ENCODE results near the gene NSUN2. TPM values are rescaled to one million over a fixed set of nuclear protein-coding genes. Genes with fewer than 3 reads are reported as not detected.

Gene NSUN2
- polyA plus RNA-seq, 2 of the 4 experiments (the other 2 are of a cell fraction) = 95.7 to 101 TPM

DNA sequence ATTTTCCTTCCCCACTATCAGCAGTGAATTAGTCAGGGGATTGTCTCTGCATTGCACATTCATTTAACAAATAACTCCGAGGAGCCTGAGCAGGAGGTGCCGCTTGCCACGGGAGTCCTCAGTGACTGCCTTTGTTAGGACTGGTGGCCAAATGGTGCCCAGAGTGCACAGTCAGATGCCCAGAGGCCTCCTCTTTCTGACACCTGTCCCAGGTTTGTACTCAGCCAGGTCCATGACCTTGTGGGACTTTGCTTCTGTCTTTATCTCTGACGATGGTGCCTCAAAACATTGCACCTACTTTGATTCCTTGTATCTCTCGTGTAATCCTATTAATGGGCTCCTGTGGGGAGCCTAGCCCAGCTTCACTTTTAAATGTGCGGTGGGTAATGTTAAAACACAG is 4.7 kb upstream of the NSUN2 start:
- TF ChIP-seq POLR2A (IDR thresholded peaks at IDR 0.05; ENCODE audit: low read length) (no peak), RARB (CRISPR knock-in tag; IDR thresholded peaks at IDR 0.05) (no peak), HOXB13 (CRISPR knock-in tag; IDR thresholded peaks at IDR 0.05; ENCODE audit: low read depth) (no peak), TFCP2L1 (CRISPR knock-in tag; IDR thresholded peaks at IDR 0.05) (no peak), CEBPB (IDR thresholded peaks at IDR 0.05) (no peak), ZC3H11A (IDR thresholded peaks at IDR 0.05) (no peak), SMC3 (IDR thresholded peaks at IDR 0.05) (no peak), MAZ (IDR thresholded peaks at IDR 0.05; ENCODE audit: borderline replicate concordance, low read depth, low read length) (no peak), KDM1A (IDR thresholded peaks at IDR 0.05; ENCODE audit: low read depth) (no peak)
- TF ChIP-seq, protein P1, sequence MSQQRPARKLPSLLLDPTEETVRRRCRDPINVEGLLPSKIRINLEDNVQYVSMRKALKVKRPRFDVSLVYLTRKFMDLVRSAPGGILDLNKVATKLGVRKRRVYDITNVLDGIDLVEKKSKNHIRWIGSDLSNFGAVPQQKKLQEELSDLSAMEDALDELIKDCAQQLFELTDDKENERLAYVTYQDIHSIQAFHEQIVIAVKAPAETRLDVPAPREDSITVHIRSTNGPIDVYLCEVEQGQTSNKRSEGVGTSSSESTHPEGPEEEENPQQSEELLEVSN (IDR thresholded peaks at IDR 0.05; ENCODE audit: borderline replicate concordance, low read depth) = no peak
- WGBS (ENCODE audit: missing lambda C conversion rate) = 95% methylated on average over 6 of the region's 6 CpGs
- no peak for ATAC-seq
- Histone ChIP-seq H3K9me3 (no peaks in the 10 kb centered on the region), H3K4me1 (peaks cover 11% of the 10 kb centered on the region), H3K4me2 (no peak overlapping the region), H3K27ac (no peak overlapping the region), H3K4me3 (no peak overlapping the region)
- ChIA-PET POLR2A (no interaction called here), CTCF (interaction anchor here (0.8 to 1.2 kb wide), 3 partner anchors 9 to 56 kb away, joined by 3 to 4 read pairs (median 3); no protein-coding TSS in a partner anchor)
- DNase-seq (ENCODE audit: low read depth in 1 of 2, low spot score in 1 of 2) = no peak
- no peak for FAIRE-seq

DNA sequence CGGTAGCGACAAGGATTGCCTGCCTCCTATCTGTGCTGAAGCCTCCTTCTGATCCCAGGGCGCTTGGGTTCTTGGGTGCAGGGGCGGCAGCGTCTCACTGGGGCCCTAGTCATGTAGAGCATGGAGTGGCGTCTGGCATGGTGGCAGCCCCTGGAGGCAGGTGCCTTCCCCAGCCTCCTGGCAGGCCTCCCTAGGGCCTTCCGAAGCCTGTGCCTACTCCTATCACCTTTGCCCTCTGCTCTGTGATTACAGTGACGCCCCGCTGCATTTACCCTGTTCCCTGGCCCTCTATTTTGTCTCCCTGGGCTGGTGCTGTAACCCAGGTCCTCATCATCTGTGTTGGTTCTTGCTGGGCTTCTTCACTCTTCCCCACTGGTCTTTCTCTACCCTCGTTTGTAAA is 4.2 kb upstream of the NSUN2 start:
- ChIA-PET CTCF (no interaction called here), POLR2A (no interaction called here)
- no peak for ATAC-seq
- no peak for DNase-seq (ENCODE audit: low read depth in 1 of 2, low spot score in 1 of 2)
- Histone ChIP-seq H3K27ac (no peak overlapping the region), H3K4me2 (no peak overlapping the region), H3K4me3 (no peak overlapping the region), H3K9me3 (no peaks in the 10 kb centered on the region), H3K4me1 (peaks cover 11% of the 10 kb centered on the region)
- WGBS (ENCODE audit: missing lambda C conversion rate) = 95% methylated on average over 10 of the region's 10 CpGs
- TF ChIP-seq SMC3 (IDR thresholded peaks at IDR 0.05) (no peak), RCOR1 (IDR thresholded peaks at IDR 0.05; ENCODE audit: low read depth, low read length) (no peak), KDM1A (IDR thresholded peaks at IDR 0.05; ENCODE audit: low read depth) (no peak), RARB (CRISPR knock-in tag; IDR thresholded peaks at IDR 0.05) (no peak), HOXB13 (CRISPR knock-in tag; IDR thresholded peaks at IDR 0.05; ENCODE audit: low read depth) (no peak), HOXB5 (CRISPR knock-in tag; IDR thresholded peaks at IDR 0.05) (no peak), POLR2A (IDR thresholded peaks at IDR 0.05; ENCODE audit: low read length) (no peak), SREBF2 (IDR thresholded peaks at IDR 0.05) (no peak), NFE2L2 (conservative IDR thresholded peaks at IDR 0.05; ENCODE audit: low read length) (no peak)
- no peak for FAIRE-seq

DNA sequence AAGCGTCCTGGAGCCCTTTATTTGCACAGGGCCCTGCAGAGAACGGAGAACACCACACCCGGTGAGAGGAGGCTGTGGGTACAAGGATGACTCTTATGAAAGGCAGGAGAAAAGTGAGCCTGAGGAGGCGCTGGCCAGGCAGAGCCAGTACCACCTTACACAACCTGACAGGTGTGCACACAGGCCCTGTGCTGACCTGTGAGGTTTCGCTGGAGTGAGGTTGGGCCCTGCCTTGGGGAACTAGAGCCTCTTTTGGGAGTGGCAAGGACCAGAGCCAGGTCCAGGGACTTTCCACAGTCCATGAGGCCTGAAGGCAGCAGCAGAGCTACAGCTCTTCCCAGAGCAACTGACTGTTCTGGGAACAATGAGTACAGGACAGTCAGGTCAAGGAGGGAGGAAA is 3.4 kb upstream of the NSUN2 start:
- H3K4me3 ChIP-seq = no peak overlapping the region
- FAIRE-seq (no peak), DNase-seq (ENCODE audit: low read depth in 1 of 2, low spot score in 1 of 2) (no peak), ATAC-seq (no peak)
- peaks cover 17% of the 10 kb centered on the region for H3K4me1 ChIP-seq
- H3K9me3 ChIP-seq = no peaks in the 10 kb centered on the region
- no peak overlapping the region for H3K27ac ChIP-seq
- 55% methylated on average over 5 of the region's 5 CpGs for WGBS (ENCODE audit: missing lambda C conversion rate)
- ChIA-PET POLR2A (no interaction called here), CTCF (interaction anchor here (0.7 to 1.1 kb wide), 2 partner anchors 28 to 66 kb away, joined by 3 to 4 read pairs; no protein-coding TSS in a partner anchor)
- TF ChIP-seq ZFP36 (IDR thresholded peaks at IDR 0.05; ENCODE audit: borderline replicate concordance, partially characterized antibody) = no peak
- no peak for TF ChIP-seq HES2 (IDR thresholded peaks at IDR 0.05)
- no peak for TF ChIP-seq JUNB (IDR thresholded peaks at IDR 0.05)
- no peak for TF ChIP-seq FOXS1 (CRISPR knock-in tag; IDR thresholded peaks at IDR 0.05)
- no peak for TF ChIP-seq TP53 (CRISPR knock-in tag; IDR thresholded peaks at IDR 0.05)
- no peak for TF ChIP-seq RFX5 (IDR thresholded peaks at IDR 0.05)
- TF ChIP-seq SMC3 (IDR thresholded peaks at IDR 0.05) = no peak
- TF ChIP-seq MAZ (IDR thresholded peaks at IDR 0.05; ENCODE audit: borderline replicate concordance, low read depth, low read length) = no peak
- TF ChIP-seq MAFK (IDR thresholded peaks at IDR 0.05; ENCODE audit: partially characterized antibody) = no peak
- TF ChIP-seq, protein P2, sequence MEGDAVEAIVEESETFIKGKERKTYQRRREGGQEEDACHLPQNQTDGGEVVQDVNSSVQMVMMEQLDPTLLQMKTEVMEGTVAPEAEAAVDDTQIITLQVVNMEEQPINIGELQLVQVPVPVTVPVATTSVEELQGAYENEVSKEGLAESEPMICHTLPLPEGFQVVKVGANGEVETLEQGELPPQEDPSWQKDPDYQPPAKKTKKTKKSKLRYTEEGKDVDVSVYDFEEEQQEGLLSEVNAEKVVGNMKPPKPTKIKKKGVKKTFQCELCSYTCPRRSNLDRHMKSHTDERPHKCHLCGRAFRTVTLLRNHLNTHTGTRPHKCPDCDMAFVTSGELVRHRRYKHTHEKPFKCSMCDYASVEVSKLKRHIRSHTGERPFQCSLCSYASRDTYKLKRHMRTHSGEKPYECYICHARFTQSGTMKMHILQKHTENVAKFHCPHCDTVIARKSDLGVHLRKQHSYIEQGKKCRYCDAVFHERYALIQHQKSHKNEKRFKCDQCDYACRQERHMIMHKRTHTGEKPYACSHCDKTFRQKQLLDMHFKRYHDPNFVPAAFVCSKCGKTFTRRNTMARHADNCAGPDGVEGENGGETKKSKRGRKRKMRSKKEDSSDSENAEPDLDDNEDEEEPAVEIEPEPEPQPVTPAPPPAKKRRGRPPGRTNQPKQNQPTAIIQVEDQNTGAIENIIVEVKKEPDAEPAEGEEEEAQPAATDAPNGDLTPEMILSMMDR (IDR thresholded peaks at IDR 0.05) = no peak
- TF ChIP-seq RNF2 (IDR thresholded peaks at IDR 0.05; ENCODE audit: borderline replicate concordance, low read depth) = no peak
- no peak for TF ChIP-seq RAD21 (conservative IDR thresholded peaks at IDR 0.05 in 1 of 2, IDR thresholded peaks at IDR 0.05 in 1 of 2)
- TF ChIP-seq HOXA7 (CRISPR knock-in tag; IDR thresholded peaks at IDR 0.05) = no peak
- TF ChIP-seq, protein P3, sequence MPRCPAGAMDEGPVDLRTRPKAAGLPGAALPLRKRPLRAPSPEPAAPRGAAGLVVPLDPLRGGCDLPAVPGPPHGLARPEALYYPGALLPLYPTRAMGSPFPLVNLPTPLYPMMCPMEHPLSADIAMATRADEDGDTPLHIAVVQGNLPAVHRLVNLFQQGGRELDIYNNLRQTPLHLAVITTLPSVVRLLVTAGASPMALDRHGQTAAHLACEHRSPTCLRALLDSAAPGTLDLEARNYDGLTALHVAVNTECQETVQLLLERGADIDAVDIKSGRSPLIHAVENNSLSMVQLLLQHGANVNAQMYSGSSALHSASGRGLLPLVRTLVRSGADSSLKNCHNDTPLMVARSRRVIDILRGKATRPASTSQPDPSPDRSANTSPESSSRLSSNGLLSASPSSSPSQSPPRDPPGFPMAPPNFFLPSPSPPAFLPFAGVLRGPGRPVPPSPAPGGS (IDR thresholded peaks at IDR 0.05) = no peak
- TF ChIP-seq ZNF302 (CRISPR knock-in tag; IDR thresholded peaks at IDR 0.05) = no peak
- TF ChIP-seq, protein P4, sequence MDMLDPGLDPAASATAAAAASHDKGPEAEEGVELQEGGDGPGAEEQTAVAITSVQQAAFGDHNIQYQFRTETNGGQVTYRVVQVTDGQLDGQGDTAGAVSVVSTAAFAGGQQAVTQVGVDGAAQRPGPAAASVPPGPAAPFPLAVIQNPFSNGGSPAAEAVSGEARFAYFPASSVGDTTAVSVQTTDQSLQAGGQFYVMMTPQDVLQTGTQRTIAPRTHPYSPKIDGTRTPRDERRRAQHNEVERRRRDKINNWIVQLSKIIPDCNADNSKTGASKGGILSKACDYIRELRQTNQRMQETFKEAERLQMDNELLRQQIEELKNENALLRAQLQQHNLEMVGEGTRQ (IDR thresholded peaks at IDR 0.05) = no peak
- no peak for TF ChIP-seq ZC3H11A (IDR thresholded peaks at IDR 0.05)
- no peak for TF ChIP-seq BHLHE40 (IDR thresholded peaks at IDR 0.05; ENCODE audit: low read depth, low read length)
- no peak for TF ChIP-seq JUN (IDR thresholded peaks at IDR 0.05)
- H3K4me2 ChIP-seq = no peak overlapping the region
